ENCODE results near the gene CEACAM5.
A peak's percentile ranks its signal among the peaks of the same experiment; 100 is the strongest.
"Not testable (repeated sequence)": the region's sequence is repeated elsewhere in the genome, so short reads cannot be mapped to it uniquely, and the experiment has no call there.

Gene CEACAM5

GRCh38 chr19:41740415-41741243 is 32.2 kb downstream of the CEACAM5 start:
- no peak for DNase-seq

- no peak for DNase-seq
These were observed 32.8 kb downstream of the CEACAM5 start for GRCh38 chr19:41741244-41741554.

GRCh38 chr19:41744850-41745249 is 36.4 kb downstream of the CEACAM5 start:
- no peak for DNase-seq

- DNase-seq, result no peak
These were observed 37.3 kb downstream of the CEACAM5 start for GRCh38 chr19:41745756-41746155.

GRCh38 chr19:41746593-41747227 is 38.3 kb downstream of the CEACAM5 start:
- DNase-seq, result peak; percentile 46

GRCh38 chr19:41748012-41748411 is 39.6 kb downstream of the CEACAM5 start:
- no peak for DNase-seq

GRCh38 chr19:41750248-41751134 is 42.1 kb downstream of the CEACAM5 start:
- DNase-seq, result peak; percentile 12

GRCh38 chr19:41753159-41753558 is 44.7 kb downstream of the CEACAM5 start:
- DNase-seq, result peak; percentile 61

- peak; percentile 61 for DNase-seq
These were observed 45.6 kb downstream of the CEACAM5 start for GRCh38 chr19:41753936-41754529.

- no peak for DNase-seq
These were observed 47.0 kb downstream of the CEACAM5 start, which contains the start of gene CEACAM6 for GRCh38 chr19:41755328-41755913. Gene CEACAM6, plus strand, starts transcription at chr19:41755530. Its CDS starts 109 bp downstream, at chr19:41755639.

- no peak for DNase-seq
These were observed 50.4 kb downstream of the CEACAM5 start for GRCh38 chr19:41758846-41759245.

GRCh38 chr19:41767115-41767514 is 58.7 kb downstream of the CEACAM5 start:
- DNase-seq, result no peak

GRCh38 chr19:41768105-41768504 is 59.7 kb downstream of the CEACAM5 start:
- DNase-seq, result not testable (repeated sequence)

- no peak for DNase-seq
These were observed 61.2 kb downstream of the CEACAM5 start for GRCh38 chr19:41769608-41770007.

GRCh38 chr19:41771410-41771809 is 63.0 kb downstream of the CEACAM5 start:
- DNase-seq, result no peak

GRCh38 chr19:41774515-41774980 is 66.1 kb downstream of the CEACAM5 start:
- DNase-seq, result no peak

- DNase-seq, result no peak
These were observed 68.3 kb downstream of the CEACAM5 start for GRCh38 chr19:41776700-41777099.

All from RPMI8226 (cell line).